Measurements from ENCODE around the gene PLAC9.
"Not testable (repeated sequence)": the region's sequence is repeated elsewhere in the genome, so short reads cannot be mapped to it uniquely, and the experiment has no call there.

The PLAC9 gene

GRCh38 chr10:80132299-80133139 lies at the start of gene PLAC9:
PLAC9 (plus strand) TSS chr10:80132730; CDS start chr10:80132763, 33 bp downstream.
- DNase-seq (ENCODE audit: low read depth) = no peak

DNA sequence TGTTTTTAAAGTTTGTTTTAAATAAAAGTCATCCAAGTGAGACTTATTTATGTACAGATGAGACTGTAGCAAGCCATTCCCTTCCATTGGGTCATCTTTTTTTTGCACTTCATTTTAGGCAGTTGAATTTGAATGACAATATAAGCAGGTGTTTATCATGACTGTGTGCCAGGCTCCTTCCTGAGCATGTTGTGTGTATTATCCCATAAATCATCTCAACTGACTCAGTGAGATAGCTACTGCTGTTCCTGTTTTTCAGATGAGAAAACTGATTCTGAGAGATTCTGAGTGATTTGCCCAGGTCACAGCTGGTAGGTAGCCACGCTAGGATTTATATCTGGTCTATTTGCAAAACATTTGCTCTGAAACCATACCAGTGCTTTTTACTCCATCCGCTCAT lies 42.4 kb upstream of the PLAC9 start:
- DNase-seq (ENCODE audit: low read depth) = no peak

GRCh38 chr10:80094231-80094630 lies 38.3 kb upstream of the PLAC9 start:
- DNase-seq (ENCODE audit: low read depth) = no peak

- DNase-seq (ENCODE audit: low read depth) = not testable (repeated sequence)
These were observed 34.3 kb upstream of the PLAC9 start for GRCh38 chr10:80098272-80098671.

DNA sequence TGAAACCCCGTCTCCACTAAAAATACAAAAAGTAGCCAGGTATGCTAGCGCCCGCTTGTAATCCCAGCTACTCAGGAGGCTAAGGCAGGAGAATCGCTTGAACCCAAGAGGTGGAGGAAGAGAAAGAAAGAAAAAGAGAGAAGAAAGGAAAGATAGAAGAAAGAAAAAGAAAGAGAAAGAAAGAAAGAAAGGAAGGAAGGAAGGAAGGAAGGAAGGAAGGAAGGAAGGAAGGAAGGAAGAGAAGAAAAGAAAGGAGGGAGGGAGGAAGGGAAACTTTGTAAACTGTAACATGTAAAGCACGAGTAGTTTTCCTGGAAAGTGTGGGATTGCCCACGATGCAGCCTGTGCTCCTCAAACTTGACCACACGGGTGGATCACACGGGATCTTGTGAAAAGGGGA lies 33.2 kb upstream of the PLAC9 start:
- DNase-seq (ENCODE audit: low read depth) = not testable (repeated sequence)

GRCh38 chr10:80100116-80100515 lies 32.4 kb upstream of the PLAC9 start:
- DNase-seq (ENCODE audit: low read depth) = no peak

GRCh38 chr10:80100861-80101695 lies 31.5 kb upstream of the PLAC9 start:
- no peak for DNase-seq (ENCODE audit: low read depth)

GRCh38 chr10:80104066-80104926 lies 28.2 kb upstream of the PLAC9 start:
- DNase-seq (ENCODE audit: low read depth) = no peak

DNA sequence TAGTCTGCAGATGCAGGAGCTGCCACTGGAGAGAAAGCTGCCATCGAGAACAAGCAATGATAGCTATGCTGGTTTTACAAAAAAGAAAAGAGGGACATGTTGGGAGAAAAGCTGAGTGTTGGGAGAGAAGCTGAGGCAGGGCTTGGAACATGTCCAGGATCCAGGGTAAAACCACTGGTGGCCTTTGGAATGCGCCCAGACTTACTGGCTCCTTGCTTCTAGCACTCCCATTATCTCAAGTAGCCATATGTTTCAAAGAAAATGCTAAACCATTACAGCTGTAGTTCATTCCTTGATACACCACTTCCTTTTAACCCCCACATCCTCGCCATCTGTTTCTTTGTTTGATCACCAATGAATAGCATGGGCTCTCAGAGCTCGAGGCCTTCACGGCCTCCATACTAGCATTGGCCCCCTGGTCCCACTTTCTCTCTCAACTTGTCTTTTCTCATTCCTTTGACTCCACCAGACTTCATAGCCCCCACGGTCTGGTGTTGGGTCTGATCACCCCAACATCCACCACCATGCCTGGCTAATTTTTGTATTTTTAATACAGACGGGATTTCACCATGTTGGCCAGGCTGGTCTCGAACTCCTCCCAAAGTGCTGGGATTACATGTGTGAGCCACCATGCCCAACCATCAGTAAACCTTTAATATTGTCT lies 23.8 kb upstream of the PLAC9 start:
- DNase-seq (ENCODE audit: low read depth) = no peak

DNA sequence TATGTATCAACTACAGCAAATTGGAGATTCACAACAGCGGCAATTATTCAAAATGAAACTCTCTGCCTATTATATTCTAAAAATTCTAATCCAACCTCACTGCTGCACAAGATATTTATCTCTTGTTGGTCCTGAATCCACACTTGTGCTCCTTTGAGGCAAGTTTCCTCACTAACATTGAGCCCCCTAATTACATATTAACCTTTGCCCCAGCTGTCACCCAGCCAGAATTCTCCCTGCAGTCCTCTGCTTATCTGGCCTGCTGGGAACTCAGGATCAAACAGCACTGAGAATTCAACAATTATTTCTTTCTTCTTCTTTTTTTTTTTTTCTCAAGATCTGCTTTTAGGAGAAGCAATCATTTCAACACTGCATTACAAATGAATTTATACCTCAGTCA lies 21.5 kb upstream of the PLAC9 start:
- DNase-seq (ENCODE audit: low read depth) = no peak

- no peak for DNase-seq (ENCODE audit: low read depth)
These were observed 13.9 kb upstream of the PLAC9 start for GRCh38 chr10:80118669-80119068.

GRCh38 chr10:80122110-80122710 lies 10.3 kb upstream of the PLAC9 start:
- no peak for DNase-seq (ENCODE audit: low read depth)

- no peak for DNase-seq (ENCODE audit: low read depth)
These were observed 9.8 kb upstream of the PLAC9 start for GRCh38 chr10:80122746-80123145.

- no peak for DNase-seq (ENCODE audit: low read depth)
These were observed 5.7 kb upstream of the PLAC9 start for GRCh38 chr10:80126876-80127275.

GRCh38 chr10:80131499-80131901 lies 1.0 kb upstream of the PLAC9 start:
- DNase-seq (ENCODE audit: low read depth) = no peak

DNA sequence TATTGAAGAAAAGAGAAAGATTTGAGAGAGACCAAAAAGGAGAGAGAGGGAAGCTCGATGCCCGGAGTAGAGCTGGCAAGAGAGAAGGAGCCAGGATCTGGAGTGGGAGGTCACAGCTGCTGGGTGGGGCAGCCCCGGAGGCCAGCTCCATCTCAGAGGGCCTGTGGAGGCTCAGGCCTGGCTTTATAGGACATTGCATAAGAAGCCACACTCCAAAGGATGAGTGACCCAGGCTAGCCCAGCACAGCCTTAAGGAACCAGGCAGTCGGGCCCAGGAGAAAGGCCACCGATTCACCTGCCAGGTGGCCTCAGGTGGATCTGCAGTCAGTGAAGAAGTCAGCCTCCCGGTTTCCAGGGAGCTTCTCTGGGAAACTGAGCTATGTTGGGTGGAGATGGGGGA lies 676 bp downstream of the PLAC9 start:
- no peak for DNase-seq (ENCODE audit: low read depth)

GRCh38 chr10:80133687-80134086 lies 1.2 kb downstream of the PLAC9 start:
- DNase-seq (ENCODE audit: low read depth) = not testable (repeated sequence)

DNA sequence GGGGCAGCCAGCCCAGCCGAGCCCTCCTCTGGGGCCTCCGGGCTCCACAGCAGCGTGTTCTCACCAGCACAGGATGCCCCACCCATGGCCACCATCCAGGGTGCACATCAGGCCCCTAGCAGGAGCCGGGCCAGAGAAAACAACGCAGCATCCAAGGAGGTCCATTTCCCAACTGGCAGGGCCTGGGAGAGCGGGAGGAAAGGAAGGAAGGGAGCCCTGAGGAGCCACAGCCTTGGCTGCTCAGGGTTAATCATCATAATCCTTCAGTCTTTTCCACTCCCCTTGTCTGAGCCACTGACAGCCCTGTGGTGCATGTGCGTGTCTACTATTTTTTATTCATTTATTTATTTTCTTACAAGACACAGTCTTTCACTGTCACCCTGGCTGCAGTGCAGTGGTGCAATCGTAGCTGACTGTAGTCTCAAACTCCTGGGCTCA lies 3.6 kb downstream of the PLAC9 start:
- no peak for DNase-seq (ENCODE audit: low read depth)

GRCh38 chr10:80137031-80137862 lies 4.7 kb downstream of the PLAC9 start:
- DNase-seq (ENCODE audit: low read depth) = no peak

- no peak for DNase-seq (ENCODE audit: low read depth)
These were observed 5.4 kb downstream of the PLAC9 start for GRCh38 chr10:80137920-80138319.
